Measurements from ENCODE around the gene STKLD1. TPM values are rescaled to one million over a fixed set of nuclear protein-coding genes. Genes with fewer than 3 reads are reported as not detected.

The STKLD1 gene
- total RNA-seq, 4 donors from 2014 or later = 0.68 to 1.5 TPM; not detected in 2

DNA sequence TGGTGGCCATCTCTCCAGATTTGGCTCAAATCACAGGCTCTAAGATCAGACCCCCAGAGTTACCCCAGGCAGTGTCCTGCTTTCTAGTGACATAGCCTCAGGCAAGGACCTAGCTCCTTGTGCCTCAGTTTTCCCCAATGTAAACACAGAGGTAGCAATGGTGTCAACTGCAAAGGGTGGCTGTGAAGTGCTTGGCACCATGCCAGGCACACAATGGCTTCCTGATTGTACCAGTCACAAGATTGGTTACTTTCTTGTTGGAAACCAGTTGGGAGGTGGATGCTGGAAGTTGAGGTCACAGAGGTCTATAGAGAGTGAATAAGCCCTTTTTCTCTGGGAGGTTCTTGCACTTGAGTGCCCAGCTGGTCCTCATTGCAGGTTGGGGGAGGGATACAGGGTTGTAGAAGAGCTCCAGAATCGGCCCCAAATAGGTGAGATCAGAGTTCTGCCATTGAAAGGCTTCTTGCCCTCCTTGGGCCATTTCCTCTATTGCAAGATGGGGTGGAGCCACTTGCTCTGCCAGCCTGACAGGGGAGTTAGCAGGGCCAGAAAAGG lies 2.3 kb downstream of the STKLD1 start:
- peaks cover 8 to 20% (median 16%) of the 10 kb centered on the region in 4 donors for H3K4me1 ChIP-seq
- no peak overlapping the region for H3K4me3 ChIP-seq
- no peak overlapping the region for H3K27ac ChIP-seq
- no peaks in the 10 kb centered on the region for H3K27me3 ChIP-seq
- no peaks in the 10 kb centered on the region for H3K36me3 ChIP-seq
- H3K9me3 ChIP-seq = no peaks in the 10 kb centered on the region
- intact Hi-C loops (cut with DNase I; ENCODE audit: low total_unique reads) = no loop called here
- 92% methylated on average over 1 of the region's 1 CpG; no CpG with 5 or more reads in 1 of the 2 donors for WGBS, 2 donors (ENCODE audit: low coverage in 1 of 2)
- in situ Hi-C loops (cut with MboI; ENCODE audit: low pct_ligation_motif_present in 1 of 4, low pct_unique_long_range_greater_than_20kb in 1 of 4, low sequenced_read_pairs in 3 of 4) = no loop called here
- no peak for DNase-seq
- TF ChIP-seq, protein P1, sequence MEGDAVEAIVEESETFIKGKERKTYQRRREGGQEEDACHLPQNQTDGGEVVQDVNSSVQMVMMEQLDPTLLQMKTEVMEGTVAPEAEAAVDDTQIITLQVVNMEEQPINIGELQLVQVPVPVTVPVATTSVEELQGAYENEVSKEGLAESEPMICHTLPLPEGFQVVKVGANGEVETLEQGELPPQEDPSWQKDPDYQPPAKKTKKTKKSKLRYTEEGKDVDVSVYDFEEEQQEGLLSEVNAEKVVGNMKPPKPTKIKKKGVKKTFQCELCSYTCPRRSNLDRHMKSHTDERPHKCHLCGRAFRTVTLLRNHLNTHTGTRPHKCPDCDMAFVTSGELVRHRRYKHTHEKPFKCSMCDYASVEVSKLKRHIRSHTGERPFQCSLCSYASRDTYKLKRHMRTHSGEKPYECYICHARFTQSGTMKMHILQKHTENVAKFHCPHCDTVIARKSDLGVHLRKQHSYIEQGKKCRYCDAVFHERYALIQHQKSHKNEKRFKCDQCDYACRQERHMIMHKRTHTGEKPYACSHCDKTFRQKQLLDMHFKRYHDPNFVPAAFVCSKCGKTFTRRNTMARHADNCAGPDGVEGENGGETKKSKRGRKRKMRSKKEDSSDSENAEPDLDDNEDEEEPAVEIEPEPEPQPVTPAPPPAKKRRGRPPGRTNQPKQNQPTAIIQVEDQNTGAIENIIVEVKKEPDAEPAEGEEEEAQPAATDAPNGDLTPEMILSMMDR (IDR thresholded peaks at IDR 0.05) = no peak

DNA sequence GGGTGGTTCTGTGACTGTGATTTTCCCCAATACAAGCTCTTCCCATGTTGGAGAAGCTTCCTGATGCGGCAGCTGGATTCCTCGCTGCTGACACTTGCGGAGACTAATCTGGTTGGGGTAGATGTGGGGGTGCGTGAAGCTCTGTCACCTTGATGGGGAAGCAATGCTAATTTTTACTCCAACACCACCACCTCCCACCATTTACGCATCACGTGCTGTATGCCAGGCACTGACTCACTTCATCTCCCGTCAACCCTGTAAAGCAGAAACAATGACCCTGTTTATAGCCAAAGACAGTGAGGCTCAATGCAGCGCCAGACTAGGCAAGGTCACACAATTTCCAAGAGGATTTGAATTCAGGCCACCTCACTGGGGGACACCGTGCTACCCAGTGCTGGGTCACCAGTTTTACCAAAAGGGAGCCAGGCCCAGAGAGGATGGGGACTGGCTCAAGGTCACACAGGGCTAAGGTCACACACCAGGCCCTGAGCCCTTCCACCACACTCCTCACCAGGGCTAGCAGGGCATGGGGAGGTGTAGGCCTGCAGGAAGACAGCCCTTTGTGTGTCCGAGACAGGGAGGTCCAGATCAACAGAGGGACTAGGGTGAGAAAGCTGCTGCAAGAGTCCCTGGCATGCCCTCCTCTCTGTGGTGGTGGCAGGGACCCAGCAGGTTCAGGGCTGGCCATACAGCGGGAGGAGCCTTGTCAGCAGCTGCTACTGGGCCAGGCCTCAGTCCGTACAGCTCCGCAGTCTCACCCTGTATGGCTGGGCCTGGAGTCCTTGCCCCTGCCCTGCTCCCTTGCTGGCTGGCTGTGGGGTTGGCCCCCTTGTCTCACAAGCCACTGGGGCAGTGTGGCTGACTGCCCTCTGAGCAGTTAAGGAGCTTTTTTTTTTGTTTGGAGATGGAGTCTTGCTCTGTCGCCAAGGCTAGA lies 3.3 kb downstream of the STKLD1 start:
- H3K36me3 ChIP-seq = no peaks in the 10 kb centered on the region
- no peak overlapping the region for H3K4me3 ChIP-seq
- no peak overlapping the region for H3K27ac ChIP-seq
- in situ Hi-C loops (cut with MboI; ENCODE audit: low pct_ligation_motif_present in 1 of 4, low pct_unique_long_range_greater_than_20kb in 1 of 4, low sequenced_read_pairs in 3 of 4) = no loop called here
- H3K27me3 ChIP-seq = no peaks in the 10 kb centered on the region
- intact Hi-C loops (cut with DNase I; ENCODE audit: low total_unique reads) = no loop called here
- peaks cover 5 to 12% (median 10%) of the 10 kb centered on the region in 4 donors for H3K4me1 ChIP-seq
- no peaks in the 10 kb centered on the region for H3K9me3 ChIP-seq
- TF ChIP-seq POLR2A (IDR thresholded peaks at IDR 0.05) (no peak), POLR2AphosphoS5 (IDR thresholded peaks at IDR 0.05) (no peak)
- WGBS, 2 donors (ENCODE audit: low coverage in 1 of 2) = 91 to 100% methylated on average over 1 to 14 of the region's 14 CpGs
- DNase-seq = no peak

DNA sequence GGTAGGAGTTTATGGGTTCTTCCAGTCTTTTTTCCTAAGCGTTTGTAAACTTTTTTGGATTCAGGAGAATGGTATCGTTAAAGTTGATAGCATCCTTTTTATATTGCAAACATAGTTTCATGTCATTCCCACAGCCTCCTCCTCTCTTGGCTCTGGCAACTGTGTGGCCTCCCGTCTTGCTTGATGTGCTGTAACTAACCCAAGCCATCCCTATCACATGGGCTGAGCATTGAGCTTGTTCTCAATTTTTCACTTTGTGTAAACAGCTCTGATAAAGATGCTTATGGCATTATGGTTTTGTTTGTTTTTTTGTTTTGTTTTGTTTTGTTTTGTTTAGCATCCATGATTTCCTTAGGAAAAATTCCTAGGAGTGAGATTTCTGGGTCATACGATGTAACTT lies 4.6 kb downstream of the STKLD1 start:
- in situ Hi-C loops (cut with MboI; ENCODE audit: low pct_ligation_motif_present in 1 of 4, low pct_unique_long_range_greater_than_20kb in 1 of 4, low sequenced_read_pairs in 3 of 4) (no loop called here), intact Hi-C loops (cut with DNase I; ENCODE audit: low total_unique reads) (no loop called here)
- TF ChIP-seq, protein P1 (IDR thresholded peaks at IDR 0.05) = no peak
- TF ChIP-seq POLR2AphosphoS5 (IDR thresholded peaks at IDR 0.05) = no peak
- TF ChIP-seq EP300 (IDR thresholded peaks at IDR 0.05; ENCODE audit: low read depth) = no peak
- Histone ChIP-seq H3K36me3 (no peaks in the 10 kb centered on the region), H3K27ac (no peak overlapping the region), H3K4me1 (peaks cover 3 to 8% (median 4%) of the 10 kb centered on the region in 4 donors), H3K27me3 (no peaks in the 10 kb centered on the region), H3K4me3 (no peak overlapping the region), H3K9me3 (no peaks in the 10 kb centered on the region)
- no peak for DNase-seq
- WGBS, 2 donors (ENCODE audit: low coverage in 1 of 2) = 67 to 85% methylated on average over 4 of the region's 4 CpGs

DNA sequence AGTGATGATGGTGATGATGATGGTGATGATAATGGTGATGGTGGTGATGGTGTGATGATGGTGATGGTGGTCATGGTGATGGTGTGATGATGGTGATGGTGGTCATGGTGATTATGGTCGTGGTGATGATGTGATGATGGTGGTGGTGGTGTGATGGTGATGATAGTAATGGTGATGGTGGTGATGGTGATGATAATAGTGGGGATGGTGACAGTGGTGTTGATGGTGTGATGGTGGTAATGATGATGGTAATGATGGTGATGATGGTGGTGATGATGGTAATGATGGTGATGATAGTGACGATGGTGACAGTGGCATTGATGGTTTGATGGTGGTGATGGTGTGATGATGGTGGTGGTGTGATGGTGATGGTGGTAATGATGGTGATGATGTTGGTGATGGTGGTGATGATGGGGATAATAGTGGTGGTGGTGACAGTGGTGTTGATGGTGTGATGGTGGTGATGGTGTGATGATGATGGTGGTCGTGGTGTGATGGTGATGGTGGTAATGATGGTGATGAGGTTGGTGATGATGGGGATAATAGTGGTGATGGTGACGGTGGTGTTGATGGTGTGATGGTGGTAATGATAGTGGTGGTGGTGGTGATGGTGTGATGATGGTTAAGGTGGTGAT lies 6.5 kb downstream of the STKLD1 start:
- whole genome bisulfite sequencing, 2 donors (ENCODE audit: low coverage in 1 of 2) = 89 to 91% methylated on average over 4 of the region's 4 CpGs
- H3K27ac ChIP-seq = no peak overlapping the region
- DNase-seq = no peak
- no peaks in the 10 kb centered on the region for H3K4me1 ChIP-seq
- no peaks in the 10 kb centered on the region for H3K27me3 ChIP-seq
- in situ Hi-C loops (cut with MboI; ENCODE audit: low pct_ligation_motif_present in 1 of 4, low pct_unique_long_range_greater_than_20kb in 1 of 4, low sequenced_read_pairs in 3 of 4) = no loop called here
- H3K4me3 ChIP-seq = no peak overlapping the region
- H3K9me3 ChIP-seq = no peaks in the 10 kb centered on the region
- intact Hi-C loops (cut with DNase I; ENCODE audit: low total_unique reads) = no loop called here
- H3K36me3 ChIP-seq = no peaks in the 10 kb centered on the region
- TF ChIP-seq EP300 (IDR thresholded peaks at IDR 0.05; ENCODE audit: low read depth) (no peak), POLR2A (IDR thresholded peaks at IDR 0.05) (no peak), POLR2AphosphoS5 (IDR thresholded peaks at IDR 0.05) (no peak)
- TF ChIP-seq, protein P1 (IDR thresholded peaks at IDR 0.05) = no peak
